Measurements from ENCODE around the gene SPNS2.
A peak's percentile ranks its signal among the peaks of the same experiment; 100 is the strongest.
"Not testable (repeated sequence)": the region's sequence is repeated elsewhere in the genome, so short reads cannot be mapped to it uniquely, and the experiment has no call there.

Gene SPNS2

DNA sequence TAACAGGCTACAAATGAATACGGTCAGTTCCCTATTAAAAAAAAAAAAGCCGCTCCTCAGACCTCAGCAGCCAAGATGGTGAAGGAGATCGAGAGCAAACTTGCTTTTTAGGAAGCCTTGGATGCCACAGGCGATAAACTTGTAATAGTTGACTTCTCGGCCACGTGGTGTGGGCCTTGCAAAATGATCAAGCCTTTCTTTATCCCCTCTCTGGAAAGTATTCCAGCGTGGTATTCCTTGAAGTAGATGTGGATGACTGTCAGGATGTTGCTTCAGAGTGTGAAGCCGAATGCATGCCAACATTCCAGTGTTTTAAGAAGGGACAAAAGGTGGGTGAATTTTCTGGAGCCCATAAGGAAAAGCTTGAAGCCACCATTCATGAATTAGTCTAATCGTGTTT, 73.5 kb downstream of the SPNS2 start:
- TF ChIP-seq ZNF274 (IDR thresholded peaks at IDR 0.05; ENCODE audit: low read depth, low read length), result no peak
- no peak for TF ChIP-seq SUZ12 (IDR thresholded peaks at IDR 0.05; ENCODE audit: extremely low read depth, insufficient read depth, insufficient read length)
- TF ChIP-seq YY1 (IDR thresholded peaks at IDR 0.05; ENCODE audit: insufficient read depth, insufficient read length), result no peak
- Histone ChIP-seq H3K36me3 (ENCODE audit: insufficient read depth, insufficient read length, low read length) (no peaks in the 10 kb centered on the region), H3K4me1 (ENCODE audit: insufficient read depth, insufficient read length) (peaks cover 12% of the 10 kb centered on the region)

DNA sequence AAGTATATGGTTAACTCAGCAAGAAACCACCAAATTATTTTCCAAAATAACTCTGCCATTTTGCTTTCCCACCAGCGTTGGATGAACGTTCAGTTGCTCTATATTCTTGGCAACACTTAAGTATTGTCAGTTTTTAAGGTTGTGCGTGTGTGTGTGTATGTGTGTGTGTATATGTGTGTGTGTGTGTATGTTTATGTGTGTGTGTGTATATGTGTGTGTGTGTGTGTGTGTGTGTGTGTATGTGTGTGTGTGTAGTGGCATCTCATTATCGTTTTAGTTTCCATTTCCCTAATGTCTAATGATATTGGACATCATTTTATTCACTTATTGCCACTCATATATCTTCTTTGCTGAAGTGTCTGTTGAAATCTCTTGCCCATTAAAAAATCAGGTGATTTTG, 74.4 kb downstream of the SPNS2 start:
- Histone ChIP-seq H3K4me1 (ENCODE audit: insufficient read depth, insufficient read length) (peaks cover 17% of the 10 kb centered on the region), H3K4me3 (ENCODE audit: insufficient read length, low read depth) (no peak overlapping the region), H3K36me3 (ENCODE audit: insufficient read depth, insufficient read length, low read length) (no peaks in the 10 kb centered on the region), H3K27me3 (ENCODE audit: insufficient read depth, insufficient read length) (no peaks in the 10 kb centered on the region), H3K9me3 (ENCODE audit: insufficient read depth, low read length) (no peaks in the 10 kb centered on the region), H3K9ac (ENCODE audit: insufficient read length, low read depth) (no peak overlapping the region)
- no peak for TF ChIP-seq SUZ12 (IDR thresholded peaks at IDR 0.05; ENCODE audit: extremely low read depth, insufficient read depth, insufficient read length)
- TF ChIP-seq ZNF274 (IDR thresholded peaks at IDR 0.05; ENCODE audit: low read depth, low read length), result no peak
- no peak for TF ChIP-seq YY1 (IDR thresholded peaks at IDR 0.05; ENCODE audit: insufficient read depth, insufficient read length)
- DNase-seq (ENCODE audit: low read depth, low spot score), result no peak

More for the DNA sequence above, 73.5 kb downstream of the SPNS2 start:
- no peak for DNase-seq (ENCODE audit: low read depth, low spot score)
- Histone ChIP-seq H3K9me3 (ENCODE audit: insufficient read depth, low read length) (no peaks in the 10 kb centered on the region), H3K4me3 (ENCODE audit: insufficient read length, low read depth) (no peak overlapping the region), H3K27me3 (ENCODE audit: insufficient read depth, insufficient read length) (no peaks in the 10 kb centered on the region), H3K9ac (ENCODE audit: insufficient read length, low read depth) (no peak overlapping the region)

- Histone ChIP-seq H3K4me3 (ENCODE audit: insufficient read length, low read depth) (no peak overlapping the region), H3K27me3 (ENCODE audit: insufficient read depth, insufficient read length) (no peaks in the 10 kb centered on the region), H3K9ac (ENCODE audit: insufficient read length, low read depth) (no peak overlapping the region), H3K36me3 (ENCODE audit: insufficient read depth, insufficient read length, low read length) (no peaks in the 10 kb centered on the region), H3K9me3 (ENCODE audit: insufficient read depth, low read length) (no peaks in the 10 kb centered on the region), H3K4me1 (ENCODE audit: insufficient read depth, insufficient read length) (peaks cover 17% of the 10 kb centered on the region)
- DNase-seq (ENCODE audit: low read depth, low spot score), result no peak
- TF ChIP-seq YY1 (IDR thresholded peaks at IDR 0.05; ENCODE audit: insufficient read depth, insufficient read length), result no peak
- TF ChIP-seq SUZ12 (IDR thresholded peaks at IDR 0.05; ENCODE audit: extremely low read depth, insufficient read depth, insufficient read length), result no peak
- TF ChIP-seq ZNF274 (IDR thresholded peaks at IDR 0.05; ENCODE audit: low read depth, low read length), result no peak
These were observed 75.0 kb downstream of the SPNS2 start for GRCh38 chr17:4573669-4574068.

DNA sequence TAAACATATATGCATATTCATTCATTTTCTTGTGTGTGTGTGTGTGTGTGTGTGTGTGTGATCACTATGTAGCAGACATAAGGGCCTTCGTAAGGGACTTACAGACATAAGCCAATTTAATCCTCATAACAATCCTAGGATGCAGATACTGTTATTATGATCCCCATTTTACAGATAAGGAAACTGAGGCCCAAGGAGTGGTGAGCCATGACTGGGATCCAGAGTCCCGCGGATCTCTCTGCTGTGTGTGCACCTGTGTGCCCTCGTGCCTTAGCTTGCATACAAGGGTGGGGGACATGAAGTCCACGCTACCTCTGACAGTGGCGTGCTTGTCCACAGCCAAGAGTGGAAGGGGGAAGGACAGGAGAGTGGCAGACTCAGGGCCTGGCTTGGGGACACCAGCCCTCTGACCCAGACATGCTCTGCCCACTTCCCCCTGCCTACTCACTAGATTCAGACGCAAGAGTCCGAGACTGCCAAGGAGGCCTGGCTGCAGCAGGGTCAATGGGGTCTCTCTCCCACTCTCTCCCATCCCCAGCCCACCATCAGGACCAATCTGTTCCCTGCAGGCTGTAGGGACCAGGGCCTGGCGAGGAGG, 75.9 kb downstream of the SPNS2 start:
- Histone ChIP-seq H3K9me3 (ENCODE audit: insufficient read depth, low read length) (no peaks in the 10 kb centered on the region), H3K4me1 (ENCODE audit: insufficient read depth, insufficient read length) (peaks cover 17% of the 10 kb centered on the region), H3K9ac (ENCODE audit: insufficient read length, low read depth) (no peak overlapping the region), H3K4me3 (ENCODE audit: insufficient read length, low read depth) (no peak overlapping the region), H3K27me3 (ENCODE audit: insufficient read depth, insufficient read length) (no peaks in the 10 kb centered on the region), H3K36me3 (ENCODE audit: insufficient read depth, insufficient read length, low read length) (no peaks in the 10 kb centered on the region)
- TF ChIP-seq SUZ12 (IDR thresholded peaks at IDR 0.05; ENCODE audit: extremely low read depth, insufficient read depth, insufficient read length) (no peak), YY1 (IDR thresholded peaks at IDR 0.05; ENCODE audit: insufficient read depth, insufficient read length) (no peak), ZNF274 (IDR thresholded peaks at IDR 0.05; ENCODE audit: low read depth, low read length) (no peak)
- DNase-seq (ENCODE audit: low read depth, low spot score), result no peak

- TF ChIP-seq ZNF274 (IDR thresholded peaks at IDR 0.05; ENCODE audit: low read depth, low read length) (no peak), YY1 (IDR thresholded peaks at IDR 0.05; ENCODE audit: insufficient read depth, insufficient read length) (no peak), SUZ12 (IDR thresholded peaks at IDR 0.05; ENCODE audit: extremely low read depth, insufficient read depth, insufficient read length) (no peak)
- no peaks in the 10 kb centered on the region for H3K27me3 ChIP-seq (ENCODE audit: insufficient read depth, insufficient read length)
- no peak overlapping the region for H3K4me3 ChIP-seq (ENCODE audit: insufficient read length, low read depth)
- H3K9me3 ChIP-seq (ENCODE audit: insufficient read depth, low read length), result no peaks in the 10 kb centered on the region
- H3K9ac ChIP-seq (ENCODE audit: insufficient read length, low read depth), result peak overlapping the region; percentile 64
- DNase-seq (ENCODE audit: low read depth, low spot score), result no peak
- H3K36me3 ChIP-seq (ENCODE audit: insufficient read depth, insufficient read length, low read length), result no peaks in the 10 kb centered on the region
- H3K4me1 ChIP-seq (ENCODE audit: insufficient read depth, insufficient read length), result peaks cover 20% of the 10 kb centered on the region
These were observed 77.5 kb downstream of the SPNS2 start for GRCh38 chr17:4576161-4576558.

GRCh38 chr17:4576729-4577322, 78.1 kb downstream of the SPNS2 start:
- H3K4me1 ChIP-seq (ENCODE audit: insufficient read depth, insufficient read length), result peaks cover 24% of the 10 kb centered on the region
- H3K27me3 ChIP-seq (ENCODE audit: insufficient read depth, insufficient read length), result no peaks in the 10 kb centered on the region
- H3K9me3 ChIP-seq (ENCODE audit: insufficient read depth, low read length), result no peaks in the 10 kb centered on the region
- peak overlapping the region; percentile 64 for H3K9ac ChIP-seq (ENCODE audit: insufficient read length, low read depth)
- no peak overlapping the region for H3K4me3 ChIP-seq (ENCODE audit: insufficient read length, low read depth)
- peak; percentile 65 for DNase-seq (ENCODE audit: low read depth, low spot score)
- no peaks in the 10 kb centered on the region for H3K36me3 ChIP-seq (ENCODE audit: insufficient read depth, insufficient read length, low read length)
- TF ChIP-seq SUZ12 (IDR thresholded peaks at IDR 0.05; ENCODE audit: extremely low read depth, insufficient read depth, insufficient read length) (no peak), YY1 (IDR thresholded peaks at IDR 0.05; ENCODE audit: insufficient read depth, insufficient read length) (no peak), ZNF274 (IDR thresholded peaks at IDR 0.05; ENCODE audit: low read depth, low read length) (no peak)

- Histone ChIP-seq H3K36me3 (ENCODE audit: insufficient read depth, insufficient read length, low read length) (no peaks in the 10 kb centered on the region), H3K4me1 (ENCODE audit: insufficient read depth, insufficient read length) (peaks cover 31% of the 10 kb centered on the region), H3K9ac (ENCODE audit: insufficient read length, low read depth) (no peak overlapping the region), H3K27me3 (ENCODE audit: insufficient read depth, insufficient read length) (no peaks in the 10 kb centered on the region), H3K9me3 (ENCODE audit: insufficient read depth, low read length) (no peaks in the 10 kb centered on the region), H3K4me3 (ENCODE audit: insufficient read length, low read depth) (no peak overlapping the region)
- DNase-seq (ENCODE audit: low read depth, low spot score), result no peak
- TF ChIP-seq YY1 (IDR thresholded peaks at IDR 0.05; ENCODE audit: insufficient read depth, insufficient read length), result no peak
These were observed 78.8 kb downstream of the SPNS2 start for GRCh38 chr17:4577386-4577993.

GRCh38 chr17:4578349-4578748, 79.7 kb downstream of the SPNS2 start:
- DNase-seq (ENCODE audit: low read depth, low spot score); H3K36me3 ChIP-seq (ENCODE audit: insufficient read depth, insufficient read length, low read length); H3K9ac ChIP-seq (ENCODE audit: insufficient read length, low read depth); H3K9me3 ChIP-seq (ENCODE audit: insufficient read depth, low read length); H3K4me3 ChIP-seq (ENCODE audit: insufficient read length, low read depth); H3K27me3 ChIP-seq (ENCODE audit: insufficient read depth, insufficient read length): not testable (repeated sequence)
- peaks cover 34% of the 10 kb centered on the region for H3K4me1 ChIP-seq (ENCODE audit: insufficient read depth, insufficient read length)

All from NT2/D1 (cell line).